Tongue (tissue), 2 donors: ENCODE data around the gene CCR9. TPM values are rescaled to one million over a fixed set of nuclear protein-coding genes. Genes with fewer than 3 reads are reported as not detected.

Experiments
- DNase-seq: peaks from one replicate; pipeline ENCODE4 v3.0.0-alpha.2; 2015
- total RNA-seq: library from RNA; depleted of rRNA; stranded (reverse); fragments of >200 nt; gene quantifications from one replicate; pipeline ENCODE4 v1.2.3, GENCODE V29; 2014

CCR9 gene
- total RNA-seq, 1 donor from 2014 or later: 0.10 TPM

DNA sequence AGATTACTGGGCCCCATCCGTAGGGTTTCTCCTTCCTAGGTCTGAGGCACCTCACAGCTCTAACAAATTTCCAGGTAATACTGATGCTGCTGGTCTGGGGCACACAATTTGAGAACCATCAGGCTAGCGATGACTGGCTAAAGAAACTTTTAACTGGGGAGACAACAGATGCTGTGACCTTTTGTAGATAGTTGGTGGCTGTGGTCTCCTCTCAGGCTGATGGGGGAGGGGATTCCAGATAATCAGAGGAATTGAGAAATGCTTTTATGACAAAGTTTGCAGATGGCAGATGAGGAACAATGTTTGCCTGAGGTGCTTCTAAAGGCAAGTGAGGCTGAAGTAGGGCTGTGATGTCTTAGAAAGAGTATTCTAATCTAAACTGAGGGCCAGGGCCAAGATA lies 13.8 kb upstream of the CCR9 start:
- DNase-seq: no peak

GRCh38 chr3:45873036-45873435 lies 13.3 kb upstream of the CCR9 start:
- no peak for DNase-seq

DNA sequence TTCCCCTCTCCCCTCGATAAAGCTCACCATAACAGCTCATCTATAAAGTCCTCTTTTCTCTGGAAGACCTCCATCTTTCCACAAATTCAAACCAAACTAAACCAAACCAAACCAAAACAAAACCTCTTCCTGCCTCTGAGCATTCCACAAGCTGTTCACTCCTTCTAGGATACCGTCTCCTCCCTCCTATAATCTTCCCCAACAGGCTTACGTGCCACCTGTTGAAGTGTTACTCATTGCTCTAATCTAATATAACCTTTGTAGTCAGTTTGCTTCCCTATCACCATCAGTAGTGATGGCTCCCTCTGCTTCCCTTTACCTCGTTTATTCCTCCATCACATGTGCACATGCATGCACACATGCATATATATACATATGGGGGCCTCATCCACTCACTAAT lies 12.7 kb upstream of the CCR9 start:
- DNase-seq: no peak

DNA sequence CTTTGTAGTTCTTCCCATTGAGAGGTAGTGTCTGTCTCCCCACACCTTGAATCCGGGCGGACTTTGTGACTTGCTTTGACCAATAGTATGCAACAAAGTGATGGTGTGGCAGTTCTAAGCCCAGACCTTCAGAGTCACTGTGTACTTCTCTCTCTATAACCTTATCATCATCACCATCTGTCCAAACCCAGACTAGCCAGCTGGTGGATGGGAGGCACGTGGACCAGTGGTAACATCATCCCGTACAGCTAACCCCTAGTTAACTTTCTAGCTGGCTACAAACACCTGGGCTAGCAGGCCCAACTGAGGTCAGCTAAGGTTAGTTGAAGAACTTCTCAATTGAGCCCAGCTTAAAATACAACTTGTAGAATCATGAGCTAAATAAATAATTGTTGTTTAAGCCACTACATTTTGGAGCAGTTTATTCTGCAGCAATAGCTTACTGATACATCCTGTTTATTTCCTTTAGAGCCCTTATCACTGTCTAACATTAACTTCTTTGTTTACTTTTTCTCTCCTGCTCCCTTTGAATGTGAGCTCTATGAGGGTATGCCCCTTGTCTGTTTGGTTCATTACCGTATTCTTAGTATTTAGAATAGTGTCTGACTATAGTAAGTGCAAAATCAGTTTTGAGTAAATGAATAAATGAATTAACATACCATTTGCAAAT lies 11.5 kb upstream of the CCR9 start:
- DNase-seq: no peak

DNA sequence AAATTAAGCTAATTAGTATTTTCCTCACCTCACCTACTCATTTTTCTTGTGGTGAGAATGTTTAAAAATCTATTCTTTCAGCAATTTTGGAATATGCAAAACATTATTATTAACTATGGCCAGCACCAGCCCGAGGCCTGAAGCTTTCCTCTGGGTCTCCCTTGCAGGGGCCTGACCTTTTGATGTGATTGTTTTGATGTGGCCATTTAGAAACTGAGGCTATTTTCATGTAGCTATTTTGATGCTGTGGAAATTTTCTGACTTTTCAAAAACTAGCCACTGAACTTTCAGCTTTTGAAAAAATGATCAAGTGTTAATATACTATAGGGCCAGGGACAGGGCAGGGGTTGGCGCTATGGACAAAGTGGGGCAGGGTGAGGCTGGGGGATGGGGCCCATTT lies 8.2 kb upstream of the CCR9 start:
- DNase-seq: no peak

DNA sequence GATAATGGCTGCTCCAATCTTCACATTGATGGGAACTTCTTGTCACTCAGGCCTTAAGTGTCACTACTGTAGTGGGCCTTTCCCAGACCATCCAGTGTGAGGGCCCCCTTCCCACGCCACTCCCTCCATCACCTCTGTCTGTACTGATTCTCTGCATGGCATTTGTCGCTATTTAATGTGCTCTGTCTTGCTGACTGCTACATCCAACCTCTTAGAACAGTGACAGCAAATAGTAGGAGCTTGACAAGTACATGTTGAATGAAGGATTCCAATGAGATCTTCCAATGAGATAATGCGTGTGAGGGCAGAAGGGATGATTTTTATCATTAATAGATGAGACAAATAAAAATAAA lies 5.6 kb upstream of the CCR9 start:
- no peak for DNase-seq

DNA sequence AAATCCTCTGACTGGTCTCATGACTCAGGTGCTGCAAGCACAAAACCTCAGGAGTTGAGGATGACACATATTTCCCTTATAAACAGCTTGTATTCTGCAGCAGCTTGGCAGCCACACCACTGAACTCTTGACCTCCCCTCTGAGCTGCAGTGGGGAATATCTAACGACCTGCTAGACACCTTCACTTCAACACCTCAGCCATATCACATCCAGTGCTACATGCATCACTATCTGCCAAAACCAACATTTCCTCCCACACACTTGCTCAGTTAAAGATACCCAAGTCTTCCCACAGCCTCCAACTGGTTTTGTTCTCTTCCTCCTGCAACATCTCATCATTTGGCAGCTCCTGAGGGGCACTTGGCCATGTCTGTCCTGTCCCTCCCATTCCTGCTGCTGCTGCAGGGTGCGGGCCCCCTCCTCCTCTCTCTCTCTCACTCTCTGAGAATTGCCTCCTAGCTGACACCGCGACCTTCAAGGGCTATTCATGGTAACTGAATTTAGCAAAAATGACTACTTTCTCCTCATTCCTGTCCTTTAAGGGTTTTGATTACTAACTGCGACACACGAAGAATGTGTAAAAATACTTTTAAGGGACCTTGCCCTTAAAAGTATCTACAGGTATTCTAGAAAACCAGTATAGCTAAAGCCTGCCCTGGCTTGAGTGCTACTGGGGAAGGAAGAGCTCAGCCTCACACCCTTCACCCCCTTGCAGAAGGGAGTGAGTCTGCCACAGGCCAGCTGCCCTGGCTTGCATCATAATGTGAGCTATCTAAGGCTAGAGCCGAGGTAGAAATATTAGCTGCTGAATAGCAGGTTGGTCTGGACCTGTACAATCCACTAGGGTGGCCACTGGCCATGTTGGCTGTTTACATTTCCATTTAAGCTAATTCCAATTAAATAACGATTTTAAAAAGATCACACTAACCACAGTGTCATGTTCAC lies 5.0 kb upstream of the CCR9 start:
- no peak for DNase-seq

GRCh38 chr3:45884368-45885201 lies 1.8 kb upstream of the CCR9 start:
- no peak for DNase-seq

DNA sequence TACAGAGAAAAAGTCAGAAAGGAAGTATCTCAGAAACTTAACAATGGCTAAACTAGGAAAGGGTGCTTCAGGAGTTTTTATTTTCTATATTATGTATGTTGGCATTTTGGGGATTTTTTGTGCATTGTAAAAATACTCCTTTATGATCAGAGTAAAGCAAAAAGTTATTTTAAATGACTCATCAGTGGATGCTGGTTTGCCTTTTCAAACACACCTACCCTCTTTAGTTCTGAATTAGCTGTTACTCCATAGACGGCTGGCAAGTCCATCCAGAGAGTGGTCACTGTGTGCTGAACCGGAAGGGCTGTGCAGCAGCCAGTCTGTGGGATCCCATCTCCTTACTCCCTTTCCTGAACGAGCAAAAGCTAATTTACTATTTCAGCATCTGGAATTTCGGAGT lies 942 bp downstream of the CCR9 start:
- no peak for DNase-seq

GRCh38 chr3:45887759-45888511 lies 1.6 kb downstream of the CCR9 start:
- no peak for DNase-seq

GRCh38 chr3:45889337-45889736 lies 3.0 kb downstream of the CCR9 start:
- no peak for DNase-seq

DNA sequence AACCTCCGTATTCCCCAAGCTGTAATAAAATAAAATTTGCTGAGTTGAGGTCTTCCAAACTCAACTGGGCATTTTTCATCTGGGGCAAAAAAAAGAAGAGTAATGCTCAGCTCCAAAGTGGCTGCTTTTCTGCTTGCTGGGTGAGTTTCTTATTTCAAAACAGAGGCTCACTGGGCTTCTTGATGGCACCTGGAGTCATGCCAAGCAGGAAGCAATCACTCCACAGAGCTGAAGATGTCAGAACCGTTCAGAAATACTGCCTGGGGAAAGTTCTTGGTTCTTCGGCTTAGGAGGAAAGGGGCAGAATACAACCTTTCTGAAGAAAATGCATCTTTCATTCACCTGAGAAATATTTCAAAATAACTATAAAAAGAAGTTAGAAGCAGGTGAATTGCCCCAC lies 4.1 kb downstream of the CCR9 start:
- peak; percentile 38 for DNase-seq

GRCh38 chr3:45892161-45892560 lies 5.8 kb downstream of the CCR9 start:
- DNase-seq: no peak

DNA sequence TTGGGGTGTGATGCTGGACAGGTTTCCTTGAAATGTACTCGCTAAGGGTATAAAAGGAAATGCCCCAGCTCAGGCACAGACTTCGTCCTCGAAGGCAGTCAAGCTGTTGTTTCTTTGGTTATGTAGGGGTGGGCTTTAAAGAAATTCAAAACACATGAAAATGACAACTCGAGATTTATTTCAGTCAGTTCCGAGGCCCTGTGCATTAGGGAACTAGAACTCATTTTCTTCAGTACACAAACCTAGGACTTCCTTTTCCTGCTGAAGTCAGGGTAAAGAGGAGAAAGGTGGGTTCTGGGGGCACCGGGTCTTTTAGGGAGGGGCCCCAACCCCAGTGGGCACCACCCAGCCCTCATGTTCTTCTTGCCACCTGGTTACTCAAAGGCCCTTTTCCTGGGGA lies 7.7 kb downstream of the CCR9 start:
- no peak for DNase-seq

- no peak for DNase-seq
Measured at GRCh38 chr3:45895686-45896468, 9.5 kb downstream of the CCR9 start.

DNA sequence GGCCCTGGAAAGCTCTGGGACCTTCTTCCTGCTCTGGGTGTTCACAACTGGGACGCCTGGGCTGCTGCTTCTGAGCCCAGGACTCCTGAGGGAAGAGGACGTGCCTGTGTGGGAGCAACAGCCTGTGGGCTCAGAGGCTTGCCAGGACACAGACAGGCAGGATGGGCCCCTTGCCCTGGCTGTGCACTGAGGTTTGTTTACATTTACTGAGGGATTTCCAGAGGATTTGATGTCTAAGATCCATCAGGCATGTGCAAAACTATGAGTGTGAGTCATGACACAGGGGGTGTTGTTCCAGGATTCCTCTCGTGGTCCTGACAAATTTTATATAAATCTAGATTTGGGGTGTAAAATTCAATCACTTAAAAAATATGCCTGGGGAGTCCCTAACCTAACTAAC lies 10.6 kb downstream of the CCR9 start:
- DNase-seq: peak; percentile 21

DNA sequence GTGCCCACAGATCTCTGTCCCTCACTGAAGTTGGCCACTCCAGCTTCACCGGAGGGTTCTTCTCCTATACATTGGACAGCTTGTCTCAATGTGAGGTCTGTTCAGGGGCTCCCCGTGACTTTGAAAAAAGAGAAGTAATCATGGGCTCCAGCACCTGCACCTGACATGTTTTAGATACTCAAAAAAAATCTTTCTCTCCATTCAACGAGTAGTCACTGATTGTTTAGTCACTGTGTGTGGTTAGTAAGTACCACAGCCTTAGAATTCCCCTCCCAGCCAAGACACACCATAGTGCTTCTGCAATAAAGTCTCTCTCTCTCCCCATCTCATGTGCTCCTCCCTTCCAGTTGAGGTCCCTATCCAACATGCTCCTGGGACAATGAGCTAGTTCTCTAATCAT lies 18.6 kb downstream of the CCR9 start:
- DNase-seq: no peak

GRCh38 chr3:45905755-45906154 lies 19.4 kb downstream of the CCR9 start:
- DNase-seq: no peak

- peak; percentile 8 for DNase-seq
Measured at GRCh38 chr3:45906681-45907407, 20.5 kb downstream of the CCR9 start.
